GM12878 (cell line): Measurements from ENCODE around the gene ELP1. TPM values are rescaled to one million over a fixed set of nuclear protein-coding genes. Genes with fewer than 3 reads are reported as not detected.

Experiments used
- ATAC-seq: fragments of 200-7000 bp; cut with Tn5 transposase; 3 replicates; pipeline ENCODE4 v1.9.1; 2020; ENCODE audit warnings: mild to moderate bottlenecking, moderate library complexity
- BruUV-seq: library from RNA; stranded (reverse); fragments of 400-500 nt; replicated peaks from 2 replicates; lab custom pipeline; 2021; lab: Mats Ljungman, UMichigan
- CTCF ChIA-PET: fragments of 300-600 bp; sonication (Branson Sonifier 250); formaldehyde crosslinking; extraction: SDS; loops from one replicate; lab custom pipeline; 2021; ENCODE audit warnings: inconsistent platforms; lab: Yijun Ruan, JAX
- POLR2A ChIA-PET: fragments of 350-600 bp; formaldehyde crosslinking; extraction: SDS; loops from one replicate; lab custom pipeline; 2021; ENCODE audit warnings: inconsistent platforms; lab: Charles Lee
- RAD21 ChIA-PET: fragments of 300-600 bp; sonication (Branson Sonifier 250); formaldehyde crosslinking; loops from one replicate; lab custom pipeline; 2023; ENCODE audit warnings: antibody characterized with exemption; ENCODE audit not compliant: unreplicated experiment; lab: Charles Lee
- SMC1A ChIA-PET: fragments of 300-600 bp; sonication (Branson Sonifier 250); formaldehyde crosslinking; loops from one replicate; lab custom pipeline; 2023; ENCODE audit not compliant: unreplicated experiment, uncharacterized antibody; lab: Charles Lee
- DNase-seq: peaks from one replicate; pipeline ENCODE4 v3.0.0-alpha.2; 2011; ENCODE audit warnings: low read depth, low spot score
- FAIRE-seq: peaks from 3 replicates; lab custom pipeline; 2011; peaks lifted over from hg19 to GRCh38; lab: Jason Lieb, UNC
- H2AFZ ChIP-seq: 2 replicates; pipeline ENCODE4 v1.6.0; 2011; ENCODE audit warnings: low read depth, low read length, control low read depth; ENCODE audit not compliant: control insufficient read depth
- H3K27ac ChIP-seq: 2 replicates; pipeline ENCODE4 v1.5.1; 2011; ENCODE audit warnings: control low read depth; ENCODE audit not compliant: control insufficient read depth, insufficient read depth
- H3K27me3 ChIP-seq, 2 experiments: replicated peaks in 1 of 2; 2 replicates each; pipeline versions ENCODE4 v1.6.0 to v1.6.1; 2011; ENCODE audit warnings: low read length in 1 of 2; ENCODE audit not compliant: control insufficient read depth in 2 of 2, insufficient read depth in 2 of 2
- H3K36me3 ChIP-seq, 2 experiments: 2 replicates each; pipeline ENCODE4 v1.5.1; 2011; ENCODE audit warnings: low read length in 1 of 2; ENCODE audit not compliant: control insufficient read depth in 2 of 2, insufficient read depth in 2 of 2
- H3K4me1 ChIP-seq: 2 replicates; pipeline ENCODE4 v1.6.1; 2011; ENCODE audit warnings: mild to moderate bottlenecking, low read length, moderate library complexity, mixed read lengths; ENCODE audit not compliant: control insufficient read depth, insufficient read depth
- H3K4me2 ChIP-seq: 2 replicates; pipeline ENCODE4 v1.6.0; 2011; ENCODE audit warnings: control low read depth; ENCODE audit not compliant: control insufficient read depth, insufficient read depth
- H3K4me3 ChIP-seq: fragments of 200-600 bp; sonication (generic); 2 replicates; pipeline ENCODE4 v1.5.1; 2016
- H3K79me2 ChIP-seq: 2 replicates; pipeline ENCODE4 v1.6.0; 2011; ENCODE audit warnings: low read length; ENCODE audit not compliant: control insufficient read depth, insufficient read depth
- H3K9ac ChIP-seq: 2 replicates; pipeline ENCODE4 v1.8.0; 2011; ENCODE audit warnings: low read length, control low read depth, mixed read lengths; ENCODE audit not compliant: control insufficient read depth, insufficient read depth
- H3K9me3 ChIP-seq: replicated peaks from 3 replicates; pipeline ENCODE4 v1.5.1; 2011; ENCODE audit warnings: mild to moderate bottlenecking, low read length; ENCODE audit not compliant: control insufficient read depth, insufficient read depth
- H4K20me1 ChIP-seq: 2 replicates; pipeline ENCODE4 v1.6.0; 2011; ENCODE audit not compliant: control insufficient read depth, insufficient read depth
- CTCF ChIP-seq, 3 experiments: IDR thresholded peaks in 2 of 3; conservative IDR thresholded peaks in 1 of 3; 2 replicates each; pipeline ENCODE4 v1.5.1; 2011; ENCODE audit warnings: low read depth in 3 of 3, low read length in 3 of 3, mild to moderate bottlenecking in 3 of 3, control low read depth in 2 of 3, moderate library complexity in 2 of 3, inconsistent platforms in 1 of 3, mixed read lengths in 1 of 3; ENCODE audit not compliant: control insufficient read depth in 2 of 3, insufficient read depth in 1 of 3; ENCODE audit errors: extremely low read depth in 1 of 3
- EP300 ChIP-seq, 2 experiments: fragments of 150-350 bp in 1 of 2; IDR thresholded peaks; 2 replicates each; pipeline ENCODE4 v1.6.1; 2011 to 2012; ENCODE audit warnings: low read depth in 2 of 2, low read length in 2 of 2, borderline replicate concordance in 1 of 2, improper control_type of control experiment in 1 of 2, inconsistent platforms in 1 of 2; ENCODE audit not compliant: control insufficient read depth in 1 of 2
- FOXK2 ChIP-seq: fragments of 450-650 bp; IDR thresholded peaks from 2 replicates; pipeline ENCODE4 v1.6.1; 2017; ENCODE audit warnings: mild to moderate bottlenecking, moderate library complexity
- IKZF2 ChIP-seq, 2 experiments: fragments of 450-650 bp; IDR thresholded peaks; 2 replicates each; pipeline ENCODE4 v1.6.1; 2017; ENCODE audit warnings: mild to moderate bottlenecking in 2 of 2, moderate library complexity in 2 of 2
- MEF2B ChIP-seq: fragments of 450-650 bp; IDR thresholded peaks from 2 replicates; pipeline ENCODE4 v1.6.1; 2018; ENCODE audit warnings: mild to moderate bottlenecking, moderate library complexity; ENCODE audit not compliant: partially characterized antibody, poor library complexity, severe bottlenecking
- RB1 ChIP-seq: fragments of 450-650 bp; formaldehyde crosslinking; IDR thresholded peaks from 2 replicates; pipeline ENCODE4 v1.6.1; 2017; ENCODE audit warnings: mild to moderate bottlenecking, borderline replicate concordance
- RELB ChIP-seq: fragments of 450-650 bp; IDR thresholded peaks from 2 replicates; pipeline ENCODE4 v1.6.1; 2017; ENCODE audit warnings: low read depth, mild to moderate bottlenecking, moderate library complexity
- RUNX3 ChIP-seq: IDR thresholded peaks from 2 replicates; pipeline ENCODE4 v1.6.1; 2012; ENCODE audit warnings: low read length, inconsistent platforms
- STAT1 ChIP-seq: fragments of 450-650 bp; conservative IDR thresholded peaks from 2 replicates; pipeline ENCODE4 v1.6.1; 2014; ENCODE audit warnings: antibody characterized with exemption, mild to moderate bottlenecking
- STAT3 ChIP-seq: IDR thresholded peaks from 2 replicates; pipeline ENCODE4 v1.6.1; 2011; ENCODE audit warnings: low read depth, low read length, improper control_type of control experiment
- TAF1 ChIP-seq: IDR thresholded peaks from 2 replicates; pipeline ENCODE4 v1.6.1; 2011; ENCODE audit warnings: mild to moderate bottlenecking, low read depth, low read length, borderline replicate concordance
- TARDBP ChIP-seq: IDR thresholded peaks from 2 replicates; pipeline ENCODE4 v1.6.1; 2016; ENCODE audit warnings: borderline replicate concordance
- TBL1XR1 ChIP-seq: IDR thresholded peaks from 2 replicates; pipeline ENCODE4 v1.6.1; 2012; ENCODE audit warnings: low read depth, low read length, improper control_type of control experiment
- WRNIP1 ChIP-seq: IDR thresholded peaks from 2 replicates; pipeline ENCODE4 v1.6.1; 2011; ENCODE audit warnings: low read depth, low read length, improper control_type of control experiment, borderline replicate concordance
- ZNF687 ChIP-seq: fragments of 450-650 bp; IDR thresholded peaks from 2 replicates; pipeline ENCODE4 v1.6.1; 2017; ENCODE audit warnings: mild to moderate bottlenecking, moderate library complexity
- WGBS: methylation state at CpG from one replicate; pipeline ENCODE4 v1.1.6; 2016; ENCODE audit warnings: low lambda C conversion rate; ENCODE audit not compliant: insufficient replicate concordance, insufficient coverage; ENCODE audit errors: missing lambda C conversion rate; 5-methylcytosine and 5-hydroxymethylcytosine counted together
- in situ Hi-C: fragments of 300-500 bp; cut with MboI; formaldehyde crosslinking; loops from 9 replicates; pipeline ENCODE4 v1.14.3; 2018; ENCODE audit warnings: mixed read lengths
- intact Hi-C: fragments of 100-400 bp; cut with micrococcal nuclease; formaldehyde crosslinking; loops from one replicate; pipeline ENCODE4 v1.14.2; 2022; ENCODE audit not compliant: unreplicated experiment
- polyA plus RNA-seq, 11 experiments: library from polyadenylated mRNA; depleted of rRNA in 4 of 11; unstranded in 6 of 11; stranded (reverse) in 5 of 11; fragments of >200 nt; fragmentation: Nextera tagmentation in 4 of 11; fragmentation: Illumina TruSeq in 1 of 11; extraction: Ambion mirVana in 4 of 11; extraction: Trizol in 1 of 11; gene quantifications; 1 replicate in 1 of 11; 2 replicates in 10 of 11; pipeline versions ENCODE4 v1.2.1 to v1.2.3, GENCODE V29; 2011 to 2016; ENCODE audit warnings: inconsistent platforms in 2 of 11, missing spikeins in 2 of 11, low read depth in 1 of 11
- total RNA-seq, 4 experiments: library from RNA; depleted of rRNA in 3 of 4; stranded (reverse); fragments of >200 nt in 3 of 4; fragmentation: Illumina TruSeq in 1 of 4; extraction: Trizol in 1 of 4; gene quantifications; 2 replicates each; pipeline versions ENCODE4 v1.2.1 to v1.2.3, GENCODE V29; 2013 to 2021

Gene ELP1
- total and polyA plus RNA-seq, 10 of the 15 experiments (the other 5 are each of a cell fraction or from before 2014, with no cell fraction given): 9.7 to 29.9 (median 26.0) TPM

- Histone ChIP-seq H3K4me1 (peaks cover 8% of the 10 kb centered on the region), H2AFZ (no peak overlapping the region), H3K4me2 (peak overlapping the region; percentile 59), H3K27me3 (no peaks in the 10 kb centered on the region), H3K4me3 (no peak overlapping the region), H3K79me2 (no peaks in the 10 kb centered on the region), H3K36me3 (peaks cover 0 to 8% of the 10 kb centered on the region in 2 experiments; a peak in 3 of 4 replicates), H3K27ac (no peak overlapping the region), H3K9ac (no peak overlapping the region), H3K9me3 (no peaks in the 10 kb centered on the region), H4K20me1 (no peaks in the 10 kb centered on the region)
- POLR2A ChIA-PET: interaction anchor here (0.7 kb wide), 1 partner anchor 36 kb away, joined by 3 read pairs; no protein-coding TSS in a partner anchor
- in situ Hi-C loops: no loop called here
- no TSS peak for BruUV-seq
- FAIRE-seq (peak; percentile 97), DNase-seq (peak; percentile 81), ATAC-seq (peak; percentile 99)
- SMC1A ChIA-PET: interaction anchor here (0.7 to 2.0 kb wide), 7 partner anchors 12 to 132 kb away, joined by 3 to 8 read pairs (median 3); no protein-coding TSS in a partner anchor
- CTCF ChIA-PET: interaction anchor here (0.9 to 1.3 kb wide), 2 partner anchors 68 to 223 kb away, joined by 3 read pairs; no protein-coding TSS in a partner anchor
- RAD21 ChIA-PET: interaction anchor here (1.2 kb wide), 1 partner anchor 69 kb away, joined by 3 read pairs; no protein-coding TSS in a partner anchor
- WGBS: 0% methylated on average over 1 of the region's 1 CpG
- intact Hi-C loops: no loop called here
- TF ChIP-seq EP300 (IDR thresholded peaks at IDR 0.05; ENCODE audit: borderline replicate concordance in 1 of 2, control insufficient read depth in 1 of 2, low read depth in 2 of 2, low read length in 2 of 2) (peak in 1 of 2 experiments; percentile 29; a peak in 1 of 4 replicates), RUNX3 (peak; percentile 59), RB1 (no peak), MEF2B (peak; percentile 41), ZNF687 (no peak), TAF1 (no peak), CTCF (IDR thresholded peaks at IDR 0.05 in 2 of 3, conservative IDR thresholded peaks at IDR 0.05 in 1 of 3; ENCODE audit: control insufficient read depth in 2 of 3, extremely low read depth in 1 of 3, insufficient read depth in 1 of 3, low read depth in 3 of 3, low read length in 3 of 3) (no peak), STAT3 (0 out of 2 replicates have a peak, but pooled peaks have one; percentile 21), IKZF2 (IDR thresholded peaks at IDR 0.05) (peak; percentile 57 to 62; a peak in 3 of 4 replicates), TARDBP (no peak), WRNIP1 (0 out of 2 replicates have a peak, but pooled peaks have one; percentile 68), FOXK2 (peak; percentile 35; the same call in 1 of the 2 replicates), RELB (peak; percentile 48; the same call in 1 of the 2 replicates), TBL1XR1 (0 out of 2 replicates have a peak, but pooled peaks have one; percentile 34), STAT1 (no peak)
Observed at GRCh38 chr9:108885643-108886348, 48.1 kb downstream of the ELP1 start.
